ENCODE measurements around the gene LDB3.

Gene LDB3

DNA sequence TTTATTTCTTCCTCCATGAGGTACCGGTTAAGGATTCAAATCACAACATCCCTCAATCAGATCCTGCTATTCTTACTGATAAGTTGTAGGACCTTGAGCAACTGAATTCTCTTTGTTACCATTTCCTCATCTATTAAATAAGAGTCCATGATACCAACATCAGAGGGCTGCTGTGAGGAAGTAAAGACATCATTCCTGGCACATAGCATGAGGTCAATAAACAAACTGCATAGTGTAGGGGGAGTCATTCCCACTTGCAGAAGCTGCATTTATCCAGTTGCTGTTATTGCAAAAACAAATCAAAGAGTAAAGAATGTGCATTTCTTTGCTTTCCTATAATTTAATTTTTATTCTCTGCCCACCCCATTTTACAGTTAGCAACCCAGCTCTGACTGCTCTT, 36.8 kb downstream of the LDB3 start:
- in situ Hi-C loops (cut with MboI; ENCODE audit: low sequenced_read_pairs): no loop called here

DNA sequence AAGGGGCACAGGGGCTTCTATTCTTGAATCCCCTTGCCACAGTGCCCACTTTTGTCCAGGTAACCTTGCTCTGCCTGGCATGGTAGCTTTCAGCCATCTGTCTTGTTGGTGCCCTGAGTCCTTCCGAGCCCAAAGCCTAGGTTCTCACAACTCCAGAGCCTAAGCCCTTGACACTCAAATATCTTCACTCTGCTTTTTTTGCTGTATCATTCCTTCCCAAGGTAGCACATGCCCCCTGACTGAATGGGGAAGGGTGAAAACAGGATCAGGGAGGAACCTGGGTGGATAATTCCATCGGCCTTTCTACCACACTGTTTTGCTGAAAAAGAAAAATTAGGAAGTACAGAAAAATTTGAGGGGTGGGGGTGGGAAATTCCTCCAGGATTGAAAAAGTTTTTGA, 37.6 kb downstream of the LDB3 start:
- in situ Hi-C loops (cut with MboI; ENCODE audit: low sequenced_read_pairs): no loop called here

DNA sequence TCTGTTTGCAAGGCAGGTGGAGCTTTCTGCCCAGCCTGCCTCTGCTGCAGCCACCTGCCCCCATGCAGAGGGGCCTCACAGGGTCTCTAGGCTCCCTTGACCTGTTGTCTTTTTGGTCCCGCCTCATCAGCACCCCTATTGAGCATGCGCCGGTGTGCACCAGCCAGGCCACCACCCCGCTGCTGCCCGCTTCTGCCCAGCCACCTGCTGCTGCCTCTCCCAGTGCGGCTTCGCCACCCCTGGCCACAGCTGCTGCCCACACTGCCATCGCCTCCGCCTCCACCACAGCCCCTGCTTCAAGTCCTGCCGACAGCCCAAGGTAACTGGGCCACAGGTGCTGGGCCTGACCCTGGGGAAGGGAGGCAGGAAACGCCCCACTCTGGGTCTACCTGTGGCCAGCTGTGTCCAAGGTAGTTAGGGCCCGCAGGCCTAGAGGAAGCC, 38.1 kb downstream of the LDB3 start:
- in situ Hi-C loops (cut with MboI; ENCODE audit: low sequenced_read_pairs): no loop called here

DNA sequence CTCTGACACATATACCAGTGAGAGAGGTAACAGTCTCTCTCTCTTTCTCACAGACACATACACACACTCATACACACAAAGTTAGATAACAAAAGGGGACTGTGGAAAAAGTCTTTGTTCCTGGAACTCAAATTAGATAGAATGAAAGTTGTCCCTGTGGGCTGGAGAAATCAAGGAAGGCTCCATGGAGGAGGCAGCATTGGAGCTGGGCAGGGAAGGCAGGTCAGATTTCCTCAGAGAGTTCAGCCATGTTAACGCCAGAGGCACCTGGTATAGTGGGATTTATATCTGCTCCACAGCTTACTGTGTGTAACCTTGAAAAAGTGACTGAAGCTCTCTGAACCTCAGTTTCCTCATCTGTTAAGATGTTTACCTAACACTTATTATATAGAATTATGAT, 38.7 kb downstream of the LDB3 start:
- in situ Hi-C loops (cut with MboI; ENCODE audit: low sequenced_read_pairs): no loop called here

DNA sequence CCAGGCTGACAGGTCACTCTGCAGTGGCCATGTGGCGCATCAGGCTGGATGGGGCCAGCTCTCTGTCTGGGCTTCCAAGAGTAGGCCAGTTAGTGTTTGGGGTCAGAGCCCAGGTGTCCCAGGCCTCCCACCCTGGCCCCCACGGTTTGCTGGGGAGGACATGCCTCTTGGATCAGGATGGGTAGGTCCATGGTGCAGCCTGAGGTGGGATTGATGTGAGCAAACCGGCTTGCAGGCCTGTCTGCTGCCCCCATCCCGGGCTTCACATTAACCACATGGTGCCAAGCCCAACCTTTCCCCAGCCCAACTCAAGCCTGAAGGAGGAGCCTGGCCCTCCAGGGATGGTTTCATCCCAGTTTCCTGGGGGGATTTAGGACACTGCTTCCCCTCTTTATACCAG, 39.2 kb downstream of the LDB3 start:
- in situ Hi-C loops (cut with MboI; ENCODE audit: low sequenced_read_pairs): no loop called here

DNA sequence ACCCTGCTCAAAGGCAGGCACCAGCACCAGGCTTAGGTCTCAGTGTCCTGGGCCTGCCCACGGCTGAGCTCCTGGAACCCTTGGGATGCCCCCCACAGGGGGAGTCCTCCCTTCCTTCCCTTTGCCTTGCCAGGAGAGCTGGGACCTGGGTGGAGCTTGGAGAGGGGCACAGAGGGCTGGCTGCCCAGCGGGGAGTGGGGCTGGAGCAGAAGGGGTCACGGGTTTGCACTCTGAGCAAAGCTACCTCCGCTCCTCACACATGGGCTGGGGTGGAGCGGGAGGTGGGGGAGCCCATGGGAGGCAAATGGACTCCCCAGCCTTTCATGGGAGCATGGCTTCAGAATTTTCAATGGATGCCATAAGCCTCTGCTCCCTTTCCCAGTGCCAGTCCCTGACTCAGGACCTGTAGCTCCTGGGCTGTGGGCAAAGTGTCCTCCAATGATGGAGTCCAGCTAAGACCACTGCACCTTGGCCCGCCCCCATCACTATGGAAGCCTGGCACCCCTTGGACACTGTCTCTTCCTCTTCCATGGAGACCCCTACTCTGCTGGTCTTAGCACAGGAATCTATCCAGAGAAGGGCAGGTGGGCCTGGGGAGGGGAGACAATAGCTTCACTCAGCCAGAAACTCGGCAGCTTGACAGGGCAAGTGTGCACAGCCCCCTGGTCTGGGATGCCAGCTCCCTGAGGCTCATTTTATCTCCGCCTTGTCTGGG, 39.9 kb downstream of the LDB3 start:
- in situ Hi-C loops (cut with MboI; ENCODE audit: low sequenced_read_pairs): no loop called here

DNA sequence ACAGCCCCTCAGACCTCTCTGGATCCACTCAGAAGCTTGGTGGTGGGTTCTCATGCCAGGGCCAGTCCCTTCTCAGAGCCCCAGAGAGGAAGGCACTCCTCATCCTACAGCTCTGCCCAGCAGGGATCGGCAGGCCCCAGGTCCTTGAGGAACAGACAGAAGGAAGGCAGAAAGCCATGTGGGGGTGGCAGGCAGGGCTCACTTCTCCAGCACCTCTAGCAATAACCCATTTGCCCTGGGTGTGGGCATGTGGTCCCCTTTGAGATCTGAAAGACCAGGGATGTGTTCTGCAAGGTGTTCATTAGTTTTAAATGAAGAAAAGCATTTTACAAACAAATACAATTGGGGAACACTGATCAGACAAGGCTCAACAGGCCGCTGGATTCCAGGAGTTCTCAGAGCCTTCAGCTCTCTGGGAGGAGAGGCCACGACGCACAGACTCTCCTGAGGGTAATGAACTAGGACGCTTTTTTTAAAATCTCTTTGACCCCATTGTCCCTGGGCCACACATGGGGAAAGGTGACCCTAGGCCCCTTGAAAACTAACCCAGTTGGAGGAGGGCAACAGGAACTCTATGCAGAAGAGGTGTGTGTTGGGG, 40.6 kb downstream of the LDB3 start:
- in situ Hi-C loops (cut with MboI; ENCODE audit: low sequenced_read_pairs): no loop called here

DNA sequence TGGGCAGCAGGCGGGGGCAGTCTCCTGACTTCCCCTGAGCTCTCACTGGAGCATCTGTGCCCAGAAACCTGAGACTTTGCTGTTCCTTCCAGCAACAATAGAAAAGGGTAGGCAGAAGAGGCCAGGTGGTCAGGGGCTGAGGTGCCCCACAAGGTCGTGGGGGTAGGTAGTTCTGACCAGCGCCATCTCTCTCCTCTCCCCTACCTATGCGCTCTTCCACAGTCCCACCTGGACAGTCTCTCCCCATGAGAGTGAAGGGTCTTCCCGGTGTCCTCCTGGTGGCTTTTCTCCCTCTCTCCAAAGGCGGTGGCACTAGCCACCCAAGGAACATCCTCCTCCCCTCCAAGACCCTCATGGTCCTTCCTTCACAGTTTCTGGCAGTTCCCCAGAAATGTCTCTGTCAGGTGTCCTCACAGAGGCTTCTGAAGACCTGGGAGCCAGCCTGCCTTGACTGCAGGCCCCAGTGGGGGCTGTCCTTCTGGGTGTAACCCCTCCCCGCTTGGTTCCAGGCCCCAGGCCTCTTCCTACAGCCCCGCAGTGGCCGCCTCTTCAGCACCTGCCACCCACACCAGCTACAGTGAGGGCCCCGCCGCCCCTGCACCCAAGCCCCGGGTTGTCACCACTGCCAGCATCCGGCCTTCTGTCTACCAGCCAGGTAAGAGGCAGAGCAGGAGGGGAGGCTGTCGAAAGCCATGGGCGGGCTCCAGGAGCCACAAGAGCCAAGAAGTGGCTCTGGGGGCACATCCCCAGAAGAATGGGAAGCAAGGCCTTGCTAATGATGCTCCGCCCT, 41.3 kb downstream of the LDB3 start:
- in situ Hi-C loops (cut with MboI; ENCODE audit: low sequenced_read_pairs): no loop called here

DNA sequence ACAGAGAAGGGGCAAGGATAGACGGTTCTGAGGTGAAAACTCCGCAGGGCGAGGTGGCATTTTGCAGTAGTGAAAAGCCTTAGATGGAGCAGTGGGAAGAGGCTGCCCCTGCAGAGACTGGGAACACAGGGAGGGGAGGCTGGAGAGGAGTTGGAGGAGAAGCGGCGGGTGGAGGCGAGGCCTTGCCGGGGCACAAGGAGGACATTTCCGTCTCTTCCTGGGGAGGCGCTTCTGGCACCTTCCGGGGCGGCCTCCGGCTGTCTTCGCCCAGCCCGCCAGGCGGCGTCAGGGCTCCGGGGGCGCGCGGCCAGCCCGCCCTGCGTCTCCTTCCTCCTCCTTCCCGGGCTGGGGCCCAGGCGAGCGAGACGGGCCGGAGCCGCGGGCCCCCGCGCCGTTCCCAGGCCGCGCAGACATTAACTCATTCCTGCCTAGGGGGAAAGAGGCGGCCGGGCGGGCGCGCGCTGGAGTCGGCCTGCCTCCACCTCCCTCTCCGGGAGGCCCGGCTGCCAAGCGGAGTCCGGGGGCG, 42.7 kb downstream of the LDB3 start:
- in situ Hi-C loops (cut with MboI; ENCODE audit: low sequenced_read_pairs): no loop called here

DNA sequence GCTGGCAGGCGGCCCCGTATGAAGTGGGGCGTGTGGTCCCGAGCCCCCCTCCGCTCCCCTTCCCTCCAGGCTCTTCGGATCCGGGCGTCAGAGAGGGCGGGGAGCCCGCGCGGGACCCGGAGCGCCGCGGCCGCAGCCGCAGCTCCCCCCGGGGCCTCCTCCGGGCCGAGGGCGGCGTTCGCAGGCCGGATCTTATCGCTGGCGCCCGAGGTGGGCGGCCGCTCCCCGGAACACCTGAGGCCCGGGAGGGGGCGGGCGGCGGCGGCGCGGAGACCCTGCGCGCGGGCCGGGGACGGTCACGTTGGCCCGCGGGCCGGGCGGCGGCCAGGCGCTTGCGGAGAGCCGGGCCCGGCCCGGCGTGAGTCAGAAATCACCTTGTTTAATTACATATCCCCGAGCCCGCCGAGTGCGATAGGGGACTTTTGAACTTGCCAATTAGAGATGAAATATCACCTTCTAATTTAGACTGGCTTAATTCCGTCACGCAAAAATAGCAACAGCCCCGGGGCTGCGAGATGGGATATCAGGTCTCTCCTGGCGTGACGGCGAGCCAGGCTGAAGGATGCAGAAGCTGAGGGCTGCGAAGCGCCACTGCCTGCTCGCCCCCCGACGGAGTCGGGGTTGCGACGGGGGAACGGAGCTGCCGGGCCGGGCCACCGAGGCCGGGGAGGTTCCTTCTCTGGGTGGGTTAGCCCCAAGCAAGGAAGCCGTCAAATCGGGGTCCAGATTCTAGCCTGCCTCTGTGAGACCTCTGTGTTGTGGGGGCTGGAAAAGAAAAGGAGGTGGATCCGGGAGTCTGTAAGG, 43.4 kb downstream of the LDB3 start:
- in situ Hi-C loops (cut with MboI; ENCODE audit: low sequenced_read_pairs): no loop called here

DNA sequence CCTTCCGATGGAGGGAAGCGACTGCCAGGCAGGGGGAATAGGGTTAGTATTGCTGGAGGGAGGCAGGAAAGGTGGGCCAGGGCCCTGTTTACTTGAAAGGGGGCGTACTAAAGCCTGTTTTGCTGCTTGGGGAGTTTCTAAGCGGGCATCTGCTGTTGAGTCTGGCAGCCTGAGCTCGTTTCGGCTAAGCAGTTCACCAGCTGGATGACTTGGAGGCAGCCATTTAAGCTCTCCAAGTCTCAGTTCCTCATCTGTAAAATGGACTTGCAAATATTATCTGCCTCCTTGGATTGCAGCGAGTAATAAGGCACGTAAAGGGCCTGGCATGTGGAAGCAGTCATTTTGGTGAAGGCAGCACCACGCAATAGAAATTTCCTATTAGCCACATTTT, 44.0 kb downstream of the LDB3 start:
- in situ Hi-C loops (cut with MboI; ENCODE audit: low sequenced_read_pairs): no loop called here

DNA sequence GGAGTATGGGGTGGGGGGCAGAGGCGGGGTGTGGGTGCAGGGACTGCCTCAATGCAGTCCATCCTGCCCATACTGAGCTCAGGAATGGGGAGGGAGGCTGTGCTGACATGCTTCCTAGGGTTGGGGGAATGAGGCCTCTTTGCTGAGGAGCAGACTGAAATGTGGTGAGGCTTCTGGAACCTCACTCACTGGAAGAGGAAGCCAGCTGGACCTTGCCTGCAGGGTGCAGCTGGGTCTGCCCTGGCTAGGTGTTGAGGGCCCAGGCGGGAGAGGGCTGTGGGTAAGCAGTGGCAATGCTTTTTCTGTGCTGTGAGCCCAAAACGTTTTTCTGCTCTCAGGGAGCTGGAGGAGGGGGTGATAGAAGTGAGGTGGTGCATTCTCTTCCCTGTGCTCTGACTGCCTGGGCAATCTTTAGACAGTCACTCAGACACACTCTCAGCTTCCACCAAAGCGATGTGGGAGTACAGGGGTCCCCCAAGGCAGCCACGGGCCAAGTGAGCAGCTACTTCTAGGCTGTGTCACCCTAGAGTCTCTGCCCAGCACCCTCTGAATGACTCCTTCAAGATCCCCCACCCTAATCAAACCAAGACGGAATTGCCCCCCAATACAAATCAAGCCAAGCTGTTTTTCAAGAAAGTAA, 47.0 kb downstream of the LDB3 start:
- in situ Hi-C loops (cut with MboI; ENCODE audit: low sequenced_read_pairs): no loop called here

DNA sequence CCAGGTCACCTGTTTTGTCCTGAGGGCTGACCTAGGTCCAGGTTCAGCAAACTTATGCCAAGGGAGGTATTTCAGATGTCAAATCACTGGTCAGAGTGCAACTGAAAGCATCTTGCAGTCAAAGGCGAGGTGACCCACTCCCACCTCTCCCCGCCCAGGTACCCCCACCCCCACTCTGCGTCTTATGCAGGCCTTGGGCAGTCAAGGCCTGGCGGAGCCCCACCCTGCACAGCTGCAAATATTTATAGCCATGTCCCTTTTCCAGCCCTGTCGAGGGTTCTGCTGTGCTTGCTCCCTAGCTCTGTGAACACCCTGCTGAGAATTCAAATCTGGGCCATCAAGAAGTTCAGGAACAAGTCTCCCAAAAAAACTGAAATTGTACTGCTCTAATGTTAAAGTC, 47.5 kb downstream of the LDB3 start:
- in situ Hi-C loops (cut with MboI; ENCODE audit: low sequenced_read_pairs): no loop called here

DNA sequence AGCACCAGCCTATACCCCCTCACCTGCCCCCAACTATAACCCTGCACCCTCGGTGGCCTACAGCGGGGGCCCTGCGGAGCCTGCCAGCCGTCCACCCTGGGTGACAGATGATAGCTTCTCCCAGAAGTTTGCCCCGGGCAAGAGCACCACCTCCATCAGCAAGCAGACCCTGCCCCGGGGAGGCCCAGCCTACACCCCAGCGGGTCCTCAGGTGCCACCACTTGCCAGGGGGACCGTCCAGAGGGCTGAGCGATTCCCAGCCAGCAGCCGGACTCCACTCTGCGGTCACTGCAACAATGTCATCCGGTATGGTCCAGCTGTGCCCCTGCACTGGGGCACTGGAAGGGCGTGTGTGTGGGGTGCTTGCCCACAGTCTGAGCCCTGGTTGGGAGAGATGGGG, 48.2 kb downstream of the LDB3 start:
- in situ Hi-C loops (cut with MboI; ENCODE audit: low sequenced_read_pairs): no loop called here

DNA sequence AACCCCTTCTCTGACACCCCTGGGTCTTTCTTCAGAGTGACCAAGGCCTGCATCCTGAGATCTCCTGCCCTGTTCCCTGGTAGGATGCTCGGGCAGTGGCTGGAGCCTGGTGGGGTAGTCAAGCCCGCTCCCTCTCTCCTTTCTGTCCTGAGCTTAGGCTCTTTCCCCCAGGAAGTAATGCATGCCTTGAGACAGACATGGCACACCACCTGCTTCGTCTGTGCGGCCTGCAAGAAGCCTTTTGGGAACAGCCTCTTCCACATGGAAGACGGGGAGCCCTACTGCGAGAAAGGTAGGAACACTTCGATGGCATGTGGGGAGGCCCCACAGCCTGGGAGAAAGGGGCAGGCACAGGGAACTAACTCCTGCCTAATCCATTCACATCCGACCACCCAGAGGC, 50.2 kb downstream of the LDB3 start:
- in situ Hi-C loops (cut with MboI; ENCODE audit: low sequenced_read_pairs): no loop called here

DNA sequence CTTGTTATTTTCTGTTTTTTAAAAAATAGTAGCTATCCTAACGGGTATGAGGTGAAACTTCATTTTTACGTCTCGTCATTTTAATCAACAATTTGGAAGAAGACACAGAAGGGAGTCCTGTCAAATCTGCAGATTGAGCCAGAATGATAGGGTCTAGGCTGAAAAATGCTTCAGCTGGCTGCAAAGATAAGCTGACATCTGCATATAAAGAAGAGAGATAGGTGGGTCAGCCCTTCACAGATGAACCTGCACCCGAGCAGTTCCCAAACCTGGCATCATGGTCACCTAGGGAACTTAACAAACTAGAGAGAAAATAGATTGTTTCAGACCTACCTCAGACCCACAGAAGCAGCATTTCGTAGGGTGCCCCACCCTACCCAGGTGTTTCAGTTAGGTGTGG, 52.9 kb downstream of the LDB3 start:
- in situ Hi-C loops (cut with MboI; ENCODE audit: low sequenced_read_pairs): no loop called here

DNA sequence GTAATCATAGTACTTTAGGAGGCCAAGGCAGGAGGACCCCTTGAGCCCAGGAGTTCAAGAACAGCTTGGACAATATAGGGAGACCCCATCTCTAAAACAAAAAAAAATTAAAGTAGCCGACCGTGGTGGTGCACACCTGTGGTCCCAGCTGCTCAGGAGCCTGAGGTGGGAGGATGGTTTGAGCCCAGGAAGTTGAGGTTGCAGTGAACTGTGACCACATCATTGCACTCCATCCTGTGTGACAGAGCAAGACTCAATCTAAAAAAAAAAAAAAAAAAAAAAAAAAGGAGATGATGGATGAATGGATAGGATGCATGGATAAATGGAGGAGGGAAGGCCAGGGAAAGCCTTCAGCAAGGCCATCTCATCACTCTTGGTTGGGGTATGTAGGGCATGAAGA, 54.7 kb downstream of the LDB3 start:
- in situ Hi-C loops (cut with MboI; ENCODE audit: low sequenced_read_pairs): no loop called here

DNA sequence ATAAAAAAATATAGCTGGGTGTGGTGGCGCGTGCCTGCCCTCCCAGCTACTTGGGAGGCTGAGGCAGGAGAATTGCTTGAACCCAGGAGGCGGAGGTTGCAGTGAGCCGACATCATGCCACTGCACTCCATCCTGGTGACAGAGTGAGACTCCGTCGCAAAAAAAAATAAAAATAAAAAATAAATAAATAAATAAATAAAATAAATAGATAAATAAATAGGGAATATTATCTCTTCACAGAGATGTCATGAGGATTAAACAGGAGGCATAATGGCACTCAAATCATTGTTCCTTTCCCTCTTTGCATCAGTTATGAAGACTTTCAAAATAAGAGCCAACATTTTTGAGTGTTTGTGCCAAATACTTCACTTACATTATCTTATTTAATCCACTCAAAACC, 56.1 kb downstream of the LDB3 start:
- in situ Hi-C loops (cut with MboI; ENCODE audit: low sequenced_read_pairs): no loop called here

DNA sequence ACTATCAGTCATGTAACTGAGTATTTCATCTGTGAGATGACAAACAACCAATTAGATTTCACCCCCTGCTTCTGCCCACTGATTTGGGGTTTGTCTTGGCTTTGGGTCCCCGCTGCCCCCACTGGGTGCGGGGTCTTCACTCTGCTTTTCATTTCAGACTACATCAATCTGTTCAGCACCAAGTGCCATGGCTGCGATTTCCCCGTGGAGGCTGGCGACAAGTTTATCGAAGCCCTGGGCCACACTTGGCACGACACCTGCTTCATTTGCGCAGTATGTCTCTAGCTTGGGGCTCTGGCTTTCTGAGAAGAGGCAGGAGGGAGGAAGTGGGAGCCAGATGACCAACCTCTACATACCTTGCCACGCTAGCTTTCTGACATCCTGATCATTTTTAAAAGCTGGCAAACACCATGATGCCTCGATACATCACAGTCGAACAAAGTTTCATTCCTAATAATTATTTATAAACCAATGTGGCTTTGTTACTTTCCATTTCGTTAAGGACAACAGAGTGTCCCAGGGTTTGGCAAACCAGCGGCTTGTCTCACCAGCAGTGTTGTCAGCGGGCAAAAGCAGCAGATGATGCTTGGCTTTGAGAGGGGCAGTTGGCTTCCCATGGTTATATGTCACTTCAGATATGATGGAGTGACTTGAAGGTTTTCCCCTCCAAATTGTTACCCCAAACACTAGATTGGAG, 57.8 kb downstream of the LDB3 start:
- in situ Hi-C loops (cut with MboI; ENCODE audit: low sequenced_read_pairs): no loop called here

DNA sequence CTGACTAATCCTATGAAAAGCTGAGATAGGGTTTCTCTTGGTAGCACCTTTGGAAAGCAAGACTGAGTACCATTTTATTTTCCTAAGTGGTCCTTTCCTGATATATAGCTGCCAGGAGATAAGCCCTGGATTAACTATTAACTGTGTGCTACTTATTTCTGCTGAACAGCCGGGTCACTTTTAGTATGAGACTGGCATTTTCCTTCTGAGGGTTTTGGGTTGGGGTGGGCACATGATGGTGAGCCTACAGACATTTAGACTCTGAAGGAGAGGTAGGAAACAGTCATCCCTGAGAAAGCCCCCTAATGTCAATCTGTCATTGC, 58.3 kb downstream of the LDB3 start:
- in situ Hi-C loops (cut with MboI; ENCODE audit: low sequenced_read_pairs): no loop called here

Data from HL-60/S4 treated with retinoic acid at 250 ng/mL for 4 days and 3 days (cell line).